Caco-2 (cell line): ENCODE data around the gene SMC1B. TPM values are rescaled to one million over a fixed set of nuclear protein-coding genes. Genes with fewer than 3 reads are reported as not detected.

Source experiments
- BruUV-seq: library from RNA; stranded (reverse); fragments of 400-500 nt; replicated peaks from 2 replicates; lab custom pipeline; 2021; lab: Mats Ljungman, UMichigan
- CTCF ChIA-PET: fragments of 300-600 bp; sonication (Branson Sonifier 250); formaldehyde crosslinking; loops from one replicate; lab custom pipeline; 2022; ENCODE audit warnings: antibody characterized with exemption; lab: Charles Lee
- POLR2A ChIA-PET: fragments of 300-600 bp; sonication (Branson Sonifier 250); formaldehyde crosslinking; loops from one replicate; lab custom pipeline; 2022; ENCODE audit warnings: antibody characterized with exemption; lab: Charles Lee
- DNase-seq, 2 experiments: peaks; one replicate each; pipeline versions ENCODE4 v3.0.0 to v3.0.0-alpha.2; 2020 to 2022
- H3K27me3 ChIP-seq: replicated peaks from 2 replicates; pipeline ENCODE4 v1.6.0; 2011; ENCODE audit warnings: low read length; ENCODE audit not compliant: control insufficient read depth, insufficient read depth
- H3K36me3 ChIP-seq: 2 replicates; pipeline ENCODE4 v1.5.1; 2011; ENCODE audit warnings: low read length; ENCODE audit not compliant: control insufficient read depth, insufficient read depth
- H3K4me1 ChIP-seq: fragments of 250-450 bp; sonication (Bioruptor Pico); 2 replicates; pipeline ENCODE4 v1.5.1; 2020; ENCODE audit warnings: mild to moderate bottlenecking
- H3K4me3 ChIP-seq: 2 replicates; pipeline ENCODE4 v1.5.1; 2011; ENCODE audit warnings: low read depth, mild to moderate bottlenecking, control low read depth, low read length
- H3K9me3 ChIP-seq: fragments of 250-450 bp; sonication (Bioruptor Pico); 2 replicates; pipeline ENCODE4 v1.5.1; 2020; ENCODE audit warnings: mild to moderate bottlenecking, moderate library complexity
- H3K27ac Mint-ChIP-seq: one replicate; pipeline ENCODE4 v1.8.0; 2022; ENCODE audit warnings: mixed read lengths; ENCODE audit not compliant: unreplicated experiment
- H3K27me3 Mint-ChIP-seq: one replicate; pipeline ENCODE4 v1.8.0; 2022; ENCODE audit warnings: mixed read lengths; ENCODE audit not compliant: insufficient read depth, unreplicated experiment
- H3K36me3 Mint-ChIP-seq: one replicate; pipeline ENCODE4 v1.8.0; 2022; ENCODE audit warnings: mild to moderate bottlenecking, mixed read lengths; ENCODE audit not compliant: insufficient read depth, unreplicated experiment
- H3K4me1 Mint-ChIP-seq: one replicate; pipeline ENCODE4 v1.8.0; 2022; ENCODE audit warnings: low read depth, mixed read lengths; ENCODE audit not compliant: unreplicated experiment
- H3K4me3 Mint-ChIP-seq: one replicate; pipeline ENCODE4 v1.8.0; 2022; ENCODE audit warnings: mild to moderate bottlenecking, moderate library complexity, mixed read lengths; ENCODE audit not compliant: unreplicated experiment
- H3K9me3 Mint-ChIP-seq: one replicate; pipeline ENCODE4 v1.8.0; 2022; ENCODE audit warnings: mixed read lengths; ENCODE audit not compliant: unreplicated experiment
- CTCF ChIP-seq, 2 experiments: fragments of 200-600 bp in 1 of 2; IDR thresholded peaks; 1 replicate in 1 of 2; 2 replicates in 1 of 2; pipeline versions ENCODE4 v1.5.1 to v1.8.0; 2011 to 2022; ENCODE audit warnings: antibody characterized with exemption in 1 of 2, control low read depth in 1 of 2, inconsistent platforms in 1 of 2, low read depth in 1 of 2, low read length in 1 of 2, mild to moderate bottlenecking in 1 of 2, moderate library complexity in 1 of 2; ENCODE audit not compliant: insufficient read depth in 1 of 2, severe bottlenecking in 1 of 2, unreplicated experiment in 1 of 2
- intact Hi-C: fragments of 100-400 bp; cut with micrococcal nuclease; formaldehyde crosslinking; loops from one replicate; pipeline ENCODE4 v1.10.0; 2022; ENCODE audit not compliant: unreplicated experiment
- total RNA-seq: library from RNA; stranded (reverse); gene quantifications from 2 replicates; pipeline ENCODE4 v1.2.3, GENCODE V29; 2022

The SMC1B gene
- total RNA-seq, 1 experiment from 2014 or later, result 5.3 TPM

- no peaks in the 10 kb centered on the region for H3K36me3 ChIP-seq
- intact Hi-C loops, result no loop called here
- Mint-ChIP-seq H3K27ac (no peak overlapping the region), H3K27me3 (no peaks in the 10 kb centered on the region), H3K36me3 (peaks cover 5% of the 10 kb centered on the region), H3K4me1 (peaks cover 8% of the 10 kb centered on the region), H3K9me3 (no peaks in the 10 kb centered on the region), H3K4me3 (no peak overlapping the region)
- H3K9me3 ChIP-seq, result no peaks in the 10 kb centered on the region
- TF ChIP-seq CTCF (IDR thresholded peaks at IDR 0.05; ENCODE audit: insufficient read depth in 1 of 2, low read depth in 1 of 2, low read length in 1 of 2, severe bottlenecking in 1 of 2, unreplicated experiment in 1 of 2), result no peak
- peaks cover 6% of the 10 kb centered on the region; the same call in 1 of the 2 replicates for H3K4me1 ChIP-seq
- DNase-seq, result no peak
- ChIA-PET CTCF (no interaction called here), POLR2A (interaction anchor here (0.7 kb wide), 1 partner anchor 108 kb away, joined by 3 read pairs; no protein-coding TSS in a partner anchor)
- no TSS peak for BruUV-seq
- H3K4me3 ChIP-seq, result no peak overlapping the region
- no peaks in the 10 kb centered on the region for H3K27me3 ChIP-seq
These were observed 23.9 kb downstream of the SMC1B start for GRCh38 chr22:45389546-45389945.

- TF ChIP-seq CTCF (IDR thresholded peaks at IDR 0.05; ENCODE audit: insufficient read depth in 1 of 2, low read depth in 1 of 2, low read length in 1 of 2, severe bottlenecking in 1 of 2, unreplicated experiment in 1 of 2), result no peak
- intact Hi-C loops, result no loop called here
- Histone ChIP-seq H3K4me3 (no peak overlapping the region), H3K27me3 (no peaks in the 10 kb centered on the region), H3K36me3 (no peaks in the 10 kb centered on the region), H3K9me3 (no peaks in the 10 kb centered on the region), H3K4me1 (no peaks in the 10 kb centered on the region)
- no peaks in the 10 kb centered on the region for H3K27me3 Mint-ChIP-seq
- no peak overlapping the region for H3K27ac Mint-ChIP-seq
- ChIA-PET POLR2A (no interaction called here), CTCF (no interaction called here)
- H3K9me3 Mint-ChIP-seq, result peaks cover 2% of the 10 kb centered on the region
- no peaks in the 10 kb centered on the region for H3K36me3 Mint-ChIP-seq
- DNase-seq, result no peak
- H3K4me3 Mint-ChIP-seq, result no peak overlapping the region
- no peaks in the 10 kb centered on the region for H3K4me1 Mint-ChIP-seq
- BruUV-seq, result no TSS peak
These were observed 32.1 kb downstream of the SMC1B start for GRCh38 chr22:45381348-45381747.

GRCh38 chr22:45376703-45377102 lies 36.7 kb downstream of the SMC1B start:
- no peaks in the 10 kb centered on the region for H3K36me3 ChIP-seq
- intact Hi-C loops, result no loop called here
- CTCF ChIA-PET, result no interaction called here
- H3K9me3 ChIP-seq, result no peaks in the 10 kb centered on the region
- H3K27me3 Mint-ChIP-seq, result no peaks in the 10 kb centered on the region
- H3K4me3 ChIP-seq, result no peak overlapping the region
- DNase-seq, result no peak
- H3K36me3 Mint-ChIP-seq, result no peaks in the 10 kb centered on the region
- BruUV-seq, result no TSS peak
- no peaks in the 10 kb centered on the region for H3K27me3 ChIP-seq
- no peaks in the 10 kb centered on the region for H3K4me1 ChIP-seq
- no peak for TF ChIP-seq CTCF (IDR thresholded peaks at IDR 0.05; ENCODE audit: insufficient read depth in 1 of 2, low read depth in 1 of 2, low read length in 1 of 2, severe bottlenecking in 1 of 2, unreplicated experiment in 1 of 2)
- H3K4me1 Mint-ChIP-seq, result no peaks in the 10 kb centered on the region
- H3K27ac Mint-ChIP-seq, result no peak overlapping the region
- POLR2A ChIA-PET, result no interaction called here
- no peak overlapping the region for H3K4me3 Mint-ChIP-seq
- peaks cover 14% of the 10 kb centered on the region for H3K9me3 Mint-ChIP-seq
